A549 treated with AZD9567 at 1 μM for 4 hours (cell line): ENCODE data around the gene PCDHA10. TPM values are rescaled to one million over a fixed set of nuclear protein-coding genes. Genes with fewer than 3 reads are reported as not detected.

Experiments
- total RNA-seq: library from RNA; stranded (reverse); fragments of 200-300 nt; extraction: Qiagen RNA extraction; gene quantifications from 5 replicates; pipeline ENCODE4 v1.2.3, GENCODE V29; 2022; ENCODE audit not compliant: insufficient read depth

Gene PCDHA10
- total RNA-seq, 1 experiment from 2014 or later: 0.05 TPM

Other genes starting within 250 kb of the PCDHA10 start
- gene CD14, start 222.7 kb upstream of the PCDHA10 start, total RNA-seq: 3.5 to 8.4 TPM (median 4.3 TPM) in 5 replicates
- gene TMCO6, start 216.4 kb upstream of the PCDHA10 start, total RNA-seq: 7.6 to 17.9 TPM (median 15.2 TPM) in 5 replicates
- gene NDUFA2, start 208.3 kb upstream of the PCDHA10 start, total RNA-seq: 83.8 to 126 TPM (median 125 TPM) in 5 replicates
- 86.0 to 142 TPM (median 88.2 TPM) in 5 replicates for gene IK, start 208.1 kb upstream of the PCDHA10 start, total RNA-seq
- 29.5 to 34.8 TPM (median 31.2 TPM) in 5 replicates for gene WDR55, start 191.0 kb upstream of the PCDHA10 start, total RNA-seq
- 0.91 to 1.1 TPM (median 0.98 TPM) in 4 of 5 replicates, not detected in the other for gene DND1, start 182.3 kb upstream of the PCDHA10 start, total RNA-seq
- 76.1 to 99.2 TPM (median 80.5 TPM) in 5 replicates for gene HARS1, start 164.5 kb upstream of the PCDHA10 start, total RNA-seq
- gene HARS2, start 164.4 kb upstream of the PCDHA10 start, total RNA-seq: 33.3 to 39.5 TPM (median 37.6 TPM) in 5 replicates
- 79.6 to 128 TPM (median 85.6 TPM) in 5 replicates for gene ZMAT2, start 155.4 kb upstream of the PCDHA10 start, total RNA-seq
- gene PCDHA1, start 69.8 kb upstream of the PCDHA10 start, total RNA-seq: 0.13 to 0.25 TPM (median 0.16 TPM) in 4 of 5 replicates, not detected in the other
- 0.03 to 0.08 TPM (median 0.07 TPM) in 4 of 5 replicates, not detected in the other for gene PCDHA2, start 61.0 kb upstream of the PCDHA10 start, total RNA-seq
- gene PCDHA3, start 54.8 kb upstream of the PCDHA10 start, total RNA-seq: 0.75 to 1.6 TPM (median 0.85 TPM) in 5 replicates
- gene PCDHA4, start 48.8 kb upstream of the PCDHA10 start, total RNA-seq: 1.2 to 3.4 TPM (median 1.7 TPM) in 5 replicates
- gene PCDHA5, start 34.3 kb upstream of the PCDHA10 start, total RNA-seq: 0.57 to 0.63 TPM (median 0.59 TPM) in 5 replicates
- gene PCDHA6, start 27.9 kb upstream of the PCDHA10 start, total RNA-seq: 0.02 to 0.05 TPM (median 0.03 TPM) in 4 of 5 replicates, not detected in the other
- gene PCDHA7, start 21.6 kb upstream of the PCDHA10 start, total RNA-seq: 0.09 to 0.12 TPM (median 0.12 TPM) in 4 of 5 replicates, not detected in the other
- gene PCDHA8, start 14.7 kb upstream of the PCDHA10 start, total RNA-seq: 0.04 to 0.10 TPM (median 0.08 TPM) in 3 of 5 replicates, not detected in the others
- 0.02 TPM in 1 of 5 replicates, not detected in the others for gene PCDHA9, start 7.5 kb upstream of the PCDHA10 start, total RNA-seq
- gene PCDHA11, start 13.1 kb downstream of the PCDHA10 start, total RNA-seq: 0.06 to 0.18 TPM (median 0.13 TPM) in 4 of 5 replicates, not detected in the other
- gene PCDHA12, start 19.4 kb downstream of the PCDHA10 start, total RNA-seq: 1.6 to 3.1 TPM (median 2.8 TPM) in 5 replicates
- 0.05 to 0.07 TPM (median 0.06 TPM) in 4 of 5 replicates, not detected in the other for gene PCDHA13, start 26.2 kb downstream of the PCDHA10 start, total RNA-seq
- 1.9 to 3.7 TPM (median 2.1 TPM) in 5 replicates for gene PCDHAC1, start 70.4 kb downstream of the PCDHA10 start, total RNA-seq
- gene PCDHAC2, start 110.6 kb downstream of the PCDHA10 start, total RNA-seq: 3.1 to 3.5 TPM (median 3.3 TPM) in 5 replicates
- gene PCDHB1, start 195.5 kb downstream of the PCDHA10 start, total RNA-seq: not detected in 5 replicates
- 0.77 to 3.1 TPM (median 3.1 TPM) in 5 replicates for gene PCDHB2, start 238.7 kb downstream of the PCDHA10 start, total RNA-seq
- 0.02 to 0.05 TPM (median 0.03 TPM) in 3 of 5 replicates, not detected in the others for gene PCDHB3, start 244.6 kb downstream of the PCDHA10 start, total RNA-seq